Hepatocyte (in vitro differentiated cells): ENCODE results near the gene CTTN.
"Not testable (repeated sequence)": the region's sequence is repeated elsewhere in the genome, so short reads cannot be mapped to it uniquely, and the experiment has no call there.

Source experiments
- CTCF ChIP-seq: fragments of 200-600 bp; sonication (generic); IDR thresholded peaks from 2 replicates; pipeline ENCODE4 v1.5.1; 2016; ENCODE audit warnings: antibody characterized with exemption, mild to moderate bottlenecking; ENCODE audit not compliant: poor library complexity
- EZH2 ChIP-seq: fragments of 200-600 bp; sonication (generic); IDR thresholded peaks from 2 replicates; pipeline ENCODE4 v1.6.1; 2016; ENCODE audit warnings: antibody characterized with exemption, mild to moderate bottlenecking, borderline replicate concordance

- TF ChIP-seq EZH2, CTCF: not testable (repeated sequence)
These were observed 10.0 kb downstream of the CTTN start for GRCh38 chr11:70408326-70408725.
